HUDEP-2 (cell line): ENCODE data around the gene RTTN.
"Not testable (repeated sequence)": the region's sequence is repeated elsewhere in the genome, so short reads cannot be mapped to it uniquely, and the experiment has no call there.

Experiments
- DNase-seq, 76 experiments: peaks; one replicate each; lab custom pipeline; 2025; ENCODE audit not compliant: unreplicated experiment in 76 of 76; lab: John Stamatoyannopoulos, UW

Gene RTTN

GRCh38 chr18:70154591-70155194 is 50.8 kb downstream of the RTTN start:
- no peak for DNase-seq

- DNase-seq = peak in 24 of 76 experiments; percentile 4 to 49 (median 18)
These were observed 53.9 kb downstream of the RTTN start for GRCh38 chr18:70151614-70152013.

GRCh38 chr18:70149616-70150301 is 55.7 kb downstream of the RTTN start:
- DNase-seq = no peak

GRCh38 chr18:70149156-70149555 is 56.3 kb downstream of the RTTN start:
- DNase-seq = no peak

- no peak for DNase-seq
These were observed 57.2 kb downstream of the RTTN start for GRCh38 chr18:70148039-70148938.

GRCh38 chr18:70146174-70146573 is 59.3 kb downstream of the RTTN start:
- no peak for DNase-seq

- peak in 1 of 76 experiments; percentile 9 for DNase-seq
These were observed 63.5 kb downstream of the RTTN start for GRCh38 chr18:70142001-70142400.

- DNase-seq = no peak
These were observed 66.3 kb downstream of the RTTN start for GRCh38 chr18:70139138-70139537.

GRCh38 chr18:70135604-70136003 is 69.9 kb downstream of the RTTN start:
- DNase-seq = no peak

GRCh38 chr18:70132999-70133398 is 72.5 kb downstream of the RTTN start:
- no peak for DNase-seq

- DNase-seq = no peak
These were observed 77.2 kb downstream of the RTTN start for GRCh38 chr18:70128271-70128670.

GRCh38 chr18:70127359-70127758 is 78.1 kb downstream of the RTTN start:
- DNase-seq = peak in 39 of 76 experiments; percentile 2 to 70 (median 27)

GRCh38 chr18:70126832-70127231 is 78.7 kb downstream of the RTTN start:
- no peak for DNase-seq

- DNase-seq = no peak
These were observed 81.3 kb downstream of the RTTN start for GRCh38 chr18:70124139-70124538.

GRCh38 chr18:70121842-70122241 is 83.6 kb downstream of the RTTN start:
- DNase-seq = no peak

- no peak for DNase-seq
These were observed 88.5 kb downstream of the RTTN start for GRCh38 chr18:70116949-70117348.

- DNase-seq = no peak
These were observed 92.0 kb downstream of the RTTN start for GRCh38 chr18:70113511-70113910.

- no peak for DNase-seq
These were observed 94.8 kb downstream of the RTTN start for GRCh38 chr18:70110678-70111077.

- no peak for DNase-seq
These were observed 98.4 kb downstream of the RTTN start for GRCh38 chr18:70107091-70107490.

- not testable (repeated sequence) for DNase-seq
These were observed 102.6 kb downstream of the RTTN start for GRCh38 chr18:70102854-70103253.

GRCh38 chr18:70089858-70090257 is 115.6 kb downstream of the RTTN start:
- DNase-seq = no peak
